Dedifferentiated amniotic fluid mesenchymal stem cell (primary cell): ENCODE measurements around the gene SUSD3.
"Not testable (repeated sequence)": the region's sequence is repeated elsewhere in the genome, so short reads cannot be mapped to it uniquely, and the experiment has no call there.

Experiments used
- DNase-seq: peaks from one replicate; pipeline ENCODE4 v3.0.0-alpha.2; 2016; ENCODE audit errors: extremely low spot score

The SUSD3 gene

DNA sequence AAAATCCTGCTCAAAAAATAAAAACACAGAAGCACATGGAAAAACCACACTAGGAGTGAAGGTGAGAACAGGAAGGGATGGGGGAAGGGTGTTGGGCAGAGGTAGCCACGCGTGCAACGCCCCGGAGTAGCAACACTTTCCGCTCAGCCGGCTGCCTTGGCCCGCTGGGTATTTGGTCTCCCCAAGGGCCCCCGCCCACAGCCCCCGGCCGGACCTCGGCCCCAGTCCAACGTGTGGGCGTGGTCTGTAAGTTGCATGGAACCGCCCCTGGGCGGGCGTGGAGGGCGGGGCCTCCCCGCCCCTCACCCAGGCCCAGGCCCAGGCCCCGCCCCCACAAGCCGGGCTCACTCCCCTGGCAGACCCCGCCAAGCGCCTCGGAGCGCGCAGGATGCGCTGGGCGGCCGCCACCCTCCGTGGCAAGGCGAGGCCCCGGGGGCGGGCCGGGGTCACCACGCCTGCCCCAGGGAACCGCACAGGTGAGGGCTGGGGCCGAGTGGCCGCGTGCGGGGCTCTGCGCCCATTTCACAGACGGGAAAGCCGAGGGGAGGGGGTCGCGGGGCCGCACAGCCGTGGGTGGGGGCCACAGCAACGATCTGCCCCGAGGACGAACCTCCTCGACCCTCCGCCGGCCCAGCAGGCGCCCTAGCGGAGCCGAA, at the start of gene SUSD3:
Gene SUSD3 (plus strand): TSS at position 347 of the 656 bp plus-strand sequence. CDS start 42 bp downstream, at position 389.
- DNase-seq = no peak

GRCh38 chr9:93009337-93010015, 49.0 kb upstream of the SUSD3 start:
- DNase-seq = no peak

- DNase-seq = no peak
Observed at GRCh38 chr9:93010056-93010455, 48.4 kb upstream of the SUSD3 start.

DNA sequence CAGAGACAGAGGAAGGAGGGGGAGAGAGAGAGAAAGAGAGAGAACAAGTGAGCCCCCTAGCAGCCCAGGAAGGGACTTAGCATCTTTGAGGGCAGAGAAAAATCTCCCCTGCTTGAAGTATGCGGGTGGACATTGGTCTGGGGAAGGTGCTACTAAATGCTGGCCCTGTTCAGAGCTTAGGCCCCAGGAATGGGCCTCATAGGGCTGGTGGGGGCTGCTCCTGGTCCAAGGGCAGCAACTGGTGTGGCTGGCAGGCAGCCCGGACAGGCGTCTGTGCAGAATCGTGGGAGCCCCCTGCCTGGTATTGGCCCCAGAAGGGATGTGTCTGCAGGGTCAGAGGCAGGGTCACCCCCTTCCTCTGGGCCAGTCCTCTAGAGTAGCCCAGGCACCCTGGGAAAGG, 47.8 kb upstream of the SUSD3 start:
- DNase-seq = no peak

GRCh38 chr9:93011114-93011513, 47.4 kb upstream of the SUSD3 start:
- no peak for DNase-seq

DNA sequence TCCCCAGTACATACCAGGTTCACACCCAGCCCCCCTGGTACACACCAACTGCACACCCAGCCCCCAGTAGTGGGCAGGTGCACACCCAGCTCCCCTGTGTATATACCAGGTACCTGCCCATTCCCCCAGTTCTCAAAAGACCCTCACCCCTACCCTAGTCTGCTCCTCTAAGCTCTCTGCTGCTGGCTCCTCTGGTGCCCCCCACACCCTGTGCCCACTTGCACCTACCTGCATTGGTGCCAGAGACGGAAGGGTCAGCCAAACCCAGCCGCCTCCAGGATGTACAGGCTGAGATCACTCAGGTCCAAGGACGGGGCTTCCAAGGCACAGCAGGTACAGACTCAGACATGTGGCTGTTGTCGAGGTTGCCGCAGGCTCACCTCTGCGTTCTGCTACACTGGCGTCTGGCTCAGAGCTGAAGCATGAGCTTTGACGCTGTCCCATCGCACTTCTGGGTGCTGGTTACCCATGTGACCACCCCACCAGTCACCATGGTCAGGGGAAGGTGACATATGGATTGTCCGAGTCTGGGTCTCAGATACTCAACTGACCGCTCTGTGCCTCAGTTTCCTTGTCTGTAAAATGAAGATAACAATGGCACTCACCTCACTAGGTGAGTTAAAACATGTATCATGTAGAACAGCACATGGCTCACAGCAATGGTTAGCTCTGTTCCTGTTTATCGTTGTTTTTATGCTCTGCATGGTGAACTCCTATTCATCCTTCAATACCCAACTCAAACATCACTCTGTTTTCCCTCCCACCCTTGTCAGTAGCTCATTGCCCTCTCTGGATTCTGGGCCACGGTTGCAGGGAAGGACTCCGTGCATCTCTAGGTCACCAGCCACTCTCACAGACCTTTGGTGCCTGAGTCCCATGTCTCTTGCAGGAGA, 45.3 kb upstream of the SUSD3 start:
- DNase-seq = no peak

- no peak for DNase-seq
Observed at GRCh38 chr9:93013856-93014582, 44.5 kb upstream of the SUSD3 start.

DNA sequence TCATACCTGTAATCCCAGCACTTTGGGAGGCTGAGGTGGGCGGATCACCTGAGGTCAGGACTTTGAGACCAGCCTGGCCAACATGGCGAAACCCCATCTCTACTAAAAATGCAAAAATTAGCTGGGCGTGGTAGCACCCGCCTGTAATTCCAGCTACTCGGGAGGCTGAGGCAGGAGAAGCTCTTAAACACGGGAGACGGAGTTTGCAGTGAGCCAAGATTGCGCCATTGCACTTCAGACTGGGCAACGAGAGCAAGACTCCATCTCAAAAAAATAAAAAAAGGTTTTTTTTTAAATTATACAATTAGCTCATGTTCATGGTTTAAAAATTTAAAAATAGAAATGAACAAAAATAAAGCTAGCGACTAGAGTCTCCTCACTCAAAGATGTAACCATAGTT, 43.3 kb upstream of the SUSD3 start:
- DNase-seq = not testable (repeated sequence)

GRCh38 chr9:93017621-93018020, 40.9 kb upstream of the SUSD3 start:
- DNase-seq = no peak

DNA sequence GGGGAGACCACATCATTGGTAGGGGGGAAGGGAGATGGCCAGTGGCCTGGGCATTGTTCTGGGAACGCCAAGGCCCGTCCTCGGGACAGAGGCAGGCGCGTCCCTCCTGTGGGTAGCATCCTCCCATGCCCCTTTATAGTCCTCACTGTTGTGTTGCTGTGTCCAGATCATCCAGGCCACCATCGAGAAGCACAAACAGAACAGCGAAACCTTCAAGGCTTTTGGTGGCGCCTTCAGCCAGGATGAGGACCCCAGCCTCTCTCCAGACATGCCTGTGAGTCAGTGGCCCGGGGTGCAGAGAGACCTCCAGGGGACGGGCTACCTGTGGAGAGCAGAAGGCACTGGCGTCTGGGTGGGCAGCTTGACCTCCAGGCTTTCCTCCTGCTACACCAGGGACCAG, 38.4 kb upstream of the SUSD3 start:
- DNase-seq = no peak

GRCh38 chr9:93020771-93021670, 37.5 kb upstream of the SUSD3 start:
- DNase-seq = no peak

GRCh38 chr9:93022066-93022465, 36.4 kb upstream of the SUSD3 start:
- DNase-seq = no peak

DNA sequence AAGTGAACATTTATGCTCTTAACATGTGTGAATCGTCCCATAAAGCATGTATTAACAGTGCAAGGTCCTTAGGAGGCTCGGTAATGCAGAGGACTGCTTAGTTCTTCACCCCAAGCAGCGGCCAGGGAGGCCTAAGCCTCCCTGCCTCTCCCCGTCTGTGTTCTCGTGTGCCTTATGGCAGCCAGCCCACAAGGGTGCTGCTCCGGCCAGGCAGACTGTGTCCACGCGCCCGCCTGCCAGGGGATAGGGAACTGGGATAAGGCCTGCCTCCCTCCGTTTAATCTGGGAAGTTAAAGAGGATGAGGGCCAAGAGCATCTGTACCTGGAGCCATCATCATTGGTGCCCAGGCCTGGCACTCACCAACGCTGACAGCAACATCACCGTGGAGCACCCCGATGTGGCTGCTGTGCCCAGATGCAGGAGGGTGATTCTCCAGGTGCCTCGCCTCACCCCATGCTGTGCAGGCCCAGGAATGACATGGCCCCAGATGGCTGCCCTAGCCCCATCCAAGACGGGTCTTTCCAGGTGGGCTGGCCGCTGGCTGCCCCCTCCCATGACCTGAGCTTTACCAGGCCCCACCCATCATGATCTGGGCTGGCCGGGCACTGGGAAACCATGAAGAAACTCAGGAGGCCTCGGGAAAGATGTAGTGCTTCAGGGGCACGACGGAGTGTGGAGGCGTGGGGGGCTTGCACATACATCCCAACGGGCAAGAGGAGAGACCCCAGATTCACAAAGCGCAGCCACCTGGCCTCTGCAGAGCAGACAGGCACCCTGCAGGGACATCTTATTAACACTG, 35.6 kb upstream of the SUSD3 start:
- DNase-seq = no peak

GRCh38 chr9:93023521-93023815, 35.0 kb upstream of the SUSD3 start:
- no peak for DNase-seq

DNA sequence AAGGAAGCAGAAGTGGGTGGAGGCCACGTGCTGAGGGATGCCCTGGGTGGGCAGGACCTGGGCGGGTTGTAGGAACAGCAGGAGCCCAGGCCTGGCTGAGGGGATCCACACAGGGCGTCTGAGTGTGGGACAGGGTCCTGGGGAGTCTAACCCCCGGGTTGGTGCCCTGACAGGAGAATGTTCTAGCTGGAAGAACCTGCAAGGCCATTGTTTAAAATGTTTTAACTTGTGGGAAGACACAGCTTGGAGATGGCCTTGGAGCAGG, 33.9 kb upstream of the SUSD3 start:
- no peak for DNase-seq

DNA sequence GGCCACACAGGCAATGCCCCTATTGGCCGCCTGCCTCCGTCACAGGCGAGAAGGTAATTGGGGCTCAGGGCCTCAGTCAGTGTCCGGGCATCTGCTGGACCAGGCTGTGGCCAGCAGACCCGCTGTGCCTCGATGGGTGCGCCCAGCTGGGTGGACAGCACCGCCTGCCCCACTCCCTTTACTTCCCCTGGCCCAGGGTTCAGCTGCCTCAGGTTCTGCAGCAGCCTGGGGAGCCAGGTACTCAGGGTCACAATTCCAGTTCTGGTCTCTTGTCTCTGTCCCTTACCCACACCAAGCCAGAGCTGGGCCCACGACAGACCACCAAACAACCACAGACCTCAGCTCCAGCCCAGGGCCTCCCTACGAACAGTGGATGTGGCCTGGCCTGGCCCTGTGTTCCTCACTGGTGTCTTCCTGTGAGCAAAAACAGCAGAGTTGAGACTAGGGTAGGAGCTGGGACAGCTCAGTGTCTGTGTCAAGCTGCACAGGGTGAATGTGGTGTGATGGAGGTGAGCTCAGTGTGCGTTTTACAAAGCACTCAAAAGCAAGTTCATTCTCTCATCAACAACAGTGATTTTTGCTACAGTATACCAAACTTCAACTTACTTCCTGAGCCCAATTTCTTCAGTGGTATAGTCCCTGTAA, 33.4 kb upstream of the SUSD3 start:
- no peak for DNase-seq

GRCh38 chr9:93025736-93026135, 32.8 kb upstream of the SUSD3 start:
- DNase-seq = no peak

DNA sequence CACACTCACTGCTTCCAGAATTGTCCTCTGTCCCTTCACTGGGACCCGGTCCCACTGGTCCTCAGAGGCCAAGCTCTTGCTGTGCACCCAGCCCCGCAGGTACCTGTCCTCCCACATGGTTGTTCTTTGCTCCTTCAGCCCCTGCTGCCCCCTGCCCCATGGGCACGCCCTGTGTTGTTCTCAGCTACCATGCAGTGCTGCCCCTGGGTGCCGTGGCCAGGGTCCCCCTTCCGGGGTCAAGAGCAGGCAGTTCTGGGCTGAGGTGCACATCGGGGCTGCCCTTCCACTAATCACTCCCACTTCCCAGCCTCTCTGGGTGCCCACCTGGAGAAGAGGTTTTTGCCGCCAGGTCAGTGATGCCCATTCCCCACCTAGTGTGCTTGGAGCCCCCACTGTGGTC, 31.9 kb upstream of the SUSD3 start:
- no peak for DNase-seq

DNA sequence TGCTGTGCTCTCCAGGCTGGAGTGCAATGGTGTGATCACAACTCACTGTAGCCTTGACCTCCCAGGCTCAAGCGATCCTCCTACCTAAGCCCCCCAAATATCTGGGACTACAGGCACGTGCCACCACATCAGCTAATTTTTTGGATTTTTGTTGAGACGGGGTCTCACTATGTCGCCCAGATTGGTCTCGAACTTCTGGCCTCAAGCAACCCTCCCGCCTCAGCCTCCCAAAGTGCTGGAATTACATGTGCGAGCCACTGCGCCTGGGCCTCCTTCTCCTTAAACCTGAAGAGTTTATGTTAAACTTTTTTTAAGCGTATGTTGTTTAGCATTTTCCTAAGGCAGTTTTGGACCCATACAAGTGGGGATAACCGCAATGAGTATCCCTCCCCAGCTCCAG, 30.8 kb upstream of the SUSD3 start:
- DNase-seq = no peak

DNA sequence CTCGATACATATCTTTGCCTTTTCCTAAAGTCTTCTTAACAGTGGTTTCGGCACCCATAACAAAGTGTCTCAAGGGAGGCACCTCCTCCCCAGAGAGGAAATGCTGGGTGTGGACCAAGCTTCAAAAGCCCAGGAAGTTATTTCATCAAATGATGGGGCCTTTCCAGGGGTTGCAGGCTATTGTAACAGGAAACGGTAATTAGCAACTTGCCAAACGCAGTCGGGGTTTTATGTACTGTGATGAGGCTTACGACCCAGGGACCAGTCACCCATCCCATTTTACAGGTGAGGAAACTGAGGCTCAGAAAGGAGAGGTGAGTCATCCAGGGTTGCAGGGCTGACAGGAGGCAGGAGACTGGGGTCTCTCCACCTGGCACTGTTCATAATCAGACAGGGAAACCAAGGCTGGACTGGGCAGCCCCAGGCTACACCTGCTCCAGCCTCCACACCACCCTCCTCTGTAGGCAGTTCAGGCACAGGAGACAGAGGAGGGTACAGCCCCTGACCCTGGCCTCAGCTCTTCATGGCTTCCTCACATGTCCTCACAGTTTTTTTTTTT, 30.0 kb upstream of the SUSD3 start:
- no peak for DNase-seq
